ENCODE measurements around the gene ASCL2.

The ASCL2 gene

DNA sequence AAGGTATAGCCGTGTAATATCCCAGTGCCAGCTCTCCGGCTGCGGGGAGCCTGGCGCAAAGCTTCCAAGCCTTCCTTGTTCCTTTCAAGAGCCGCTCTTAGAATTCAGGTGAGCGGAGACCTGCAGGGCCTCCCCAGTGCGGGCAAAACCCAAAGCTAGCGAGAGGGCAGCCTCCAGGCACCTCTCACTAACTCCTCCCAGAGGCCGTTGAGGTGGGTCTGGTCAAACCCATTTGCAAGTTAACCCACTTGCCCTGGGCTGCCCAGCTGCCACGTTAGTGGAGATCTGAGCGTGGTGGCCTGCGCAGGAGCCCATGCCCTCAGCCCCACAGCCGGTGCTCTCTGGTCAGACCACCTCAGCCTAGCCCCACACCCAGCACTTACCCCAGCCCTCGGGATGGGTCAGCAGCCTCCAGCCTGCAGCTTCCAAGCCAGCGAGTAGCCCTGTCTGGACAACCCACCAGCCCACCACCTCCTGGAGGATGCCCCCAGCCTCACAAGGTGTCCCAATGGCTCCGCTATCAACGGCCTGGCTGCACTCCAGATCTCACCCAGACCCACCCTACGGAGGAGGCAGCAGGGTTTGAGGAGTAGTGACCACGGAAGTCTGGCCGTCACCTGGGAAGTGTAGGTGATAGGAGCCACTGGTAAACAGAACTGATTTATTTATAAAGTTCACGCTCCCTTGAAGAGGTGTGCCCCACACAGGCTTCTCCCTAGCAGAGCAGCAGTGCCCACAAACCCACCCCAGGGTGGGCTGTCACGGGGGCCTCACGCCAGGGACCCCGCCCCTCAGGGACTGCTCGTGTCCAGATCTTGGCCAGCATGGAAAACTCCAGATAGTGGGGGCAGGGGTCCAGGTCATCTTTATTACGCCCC is 2.3 kb downstream of the ASCL2 start:
- H3K9me3 ChIP-seq (ENCODE audit: control insufficient read depth, insufficient read depth, low read length) = no peaks in the 10 kb centered on the region
- peaks cover 3% of the 10 kb centered on the region; the same call in 1 of the 2 replicates for H3F3A ChIP-seq (ENCODE audit: control insufficient read depth, insufficient read depth)
- H3K36me3 ChIP-seq (ENCODE audit: control insufficient read depth, low read length) = no peaks in the 10 kb centered on the region
- no peak overlapping the region for H3K4me3 ChIP-seq (ENCODE audit: low read length)
- H3K79me2 ChIP-seq (ENCODE audit: control insufficient read depth, low read length) = no peaks in the 10 kb centered on the region
- no peak overlapping the region for H3K27ac ChIP-seq (ENCODE audit: low read depth, low read length)
- H3K9me2 ChIP-seq (replicated peaks; ENCODE audit: control insufficient read depth, low read length) = no peaks in the 10 kb centered on the region
- H3K27me3 ChIP-seq (ENCODE audit: control insufficient read depth, low read length) = peaks cover 10% of the 10 kb centered on the region
- no peaks in the 10 kb centered on the region for H4K20me1 ChIP-seq (ENCODE audit: control insufficient read depth, insufficient read depth, low read depth, low read length)
- peaks cover 21% of the 10 kb centered on the region for H3K4me1 ChIP-seq (ENCODE audit: control insufficient read depth, low read length)
- TF ChIP-seq, protein P1, sequence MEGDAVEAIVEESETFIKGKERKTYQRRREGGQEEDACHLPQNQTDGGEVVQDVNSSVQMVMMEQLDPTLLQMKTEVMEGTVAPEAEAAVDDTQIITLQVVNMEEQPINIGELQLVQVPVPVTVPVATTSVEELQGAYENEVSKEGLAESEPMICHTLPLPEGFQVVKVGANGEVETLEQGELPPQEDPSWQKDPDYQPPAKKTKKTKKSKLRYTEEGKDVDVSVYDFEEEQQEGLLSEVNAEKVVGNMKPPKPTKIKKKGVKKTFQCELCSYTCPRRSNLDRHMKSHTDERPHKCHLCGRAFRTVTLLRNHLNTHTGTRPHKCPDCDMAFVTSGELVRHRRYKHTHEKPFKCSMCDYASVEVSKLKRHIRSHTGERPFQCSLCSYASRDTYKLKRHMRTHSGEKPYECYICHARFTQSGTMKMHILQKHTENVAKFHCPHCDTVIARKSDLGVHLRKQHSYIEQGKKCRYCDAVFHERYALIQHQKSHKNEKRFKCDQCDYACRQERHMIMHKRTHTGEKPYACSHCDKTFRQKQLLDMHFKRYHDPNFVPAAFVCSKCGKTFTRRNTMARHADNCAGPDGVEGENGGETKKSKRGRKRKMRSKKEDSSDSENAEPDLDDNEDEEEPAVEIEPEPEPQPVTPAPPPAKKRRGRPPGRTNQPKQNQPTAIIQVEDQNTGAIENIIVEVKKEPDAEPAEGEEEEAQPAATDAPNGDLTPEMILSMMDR (IDR thresholded peaks at IDR 0.05; ENCODE audit: low read depth, low read length, poor library complexity, severe bottlenecking) = no peak
- H3K4me2 ChIP-seq (ENCODE audit: low read length) = no peak overlapping the region

DNA sequence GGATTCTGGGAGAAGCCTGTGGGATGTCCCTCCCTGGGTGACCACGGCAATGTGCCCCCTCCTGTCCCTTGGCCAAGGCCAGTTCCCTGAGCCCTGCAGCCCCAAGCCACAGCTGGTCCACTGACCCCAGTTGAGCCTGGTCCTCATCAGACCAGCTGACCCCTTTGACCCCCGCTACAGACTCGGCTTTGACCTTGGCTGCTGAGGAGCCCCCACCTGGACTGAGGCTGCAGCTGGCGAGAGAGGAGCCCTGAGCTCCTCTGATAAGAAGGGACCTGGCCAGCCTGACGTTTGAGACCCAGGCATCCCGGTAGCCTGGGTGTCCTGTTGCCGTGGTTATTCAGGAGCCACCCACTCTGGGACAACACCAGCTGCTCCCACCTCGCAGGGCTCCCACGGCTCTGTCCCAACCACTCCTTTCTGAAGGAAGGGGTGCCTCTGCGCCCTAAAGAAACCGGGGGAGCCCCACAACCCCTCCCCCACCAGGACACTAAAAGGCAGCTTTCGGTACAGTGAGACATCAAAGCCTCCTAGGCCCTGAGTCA is 3.0 kb downstream of the ASCL2 start:
- Histone ChIP-seq H4K20me1 (ENCODE audit: control insufficient read depth, insufficient read depth, low read depth, low read length) (no peaks in the 10 kb centered on the region), H3K27me3 (ENCODE audit: control insufficient read depth, low read length) (peaks cover 10% of the 10 kb centered on the region), H3K36me3 (ENCODE audit: control insufficient read depth, low read length) (no peaks in the 10 kb centered on the region), H3K9me3 (ENCODE audit: control insufficient read depth, insufficient read depth, low read length) (no peaks in the 10 kb centered on the region), H3K27ac (ENCODE audit: low read depth, low read length) (no peak overlapping the region), H3K4me2 (ENCODE audit: low read length) (no peak overlapping the region), H3F3A (ENCODE audit: control insufficient read depth, insufficient read depth) (peaks cover 3% of the 10 kb centered on the region; the same call in 1 of the 2 replicates), H3K79me2 (ENCODE audit: control insufficient read depth, low read length) (no peaks in the 10 kb centered on the region), H3K9me2 (replicated peaks; ENCODE audit: control insufficient read depth, low read length) (no peaks in the 10 kb centered on the region), H3K4me1 (ENCODE audit: control insufficient read depth, low read length) (peaks cover 21% of the 10 kb centered on the region), H3K4me3 (ENCODE audit: low read length) (no peak overlapping the region)
- TF ChIP-seq, protein P1 (IDR thresholded peaks at IDR 0.05; ENCODE audit: low read depth, low read length, poor library complexity, severe bottlenecking) = no peak
- no peak for TF ChIP-seq EZH2phosphoT487 (IDR thresholded peaks at IDR 0.05; ENCODE audit: borderline replicate concordance, low read length)

DNA sequence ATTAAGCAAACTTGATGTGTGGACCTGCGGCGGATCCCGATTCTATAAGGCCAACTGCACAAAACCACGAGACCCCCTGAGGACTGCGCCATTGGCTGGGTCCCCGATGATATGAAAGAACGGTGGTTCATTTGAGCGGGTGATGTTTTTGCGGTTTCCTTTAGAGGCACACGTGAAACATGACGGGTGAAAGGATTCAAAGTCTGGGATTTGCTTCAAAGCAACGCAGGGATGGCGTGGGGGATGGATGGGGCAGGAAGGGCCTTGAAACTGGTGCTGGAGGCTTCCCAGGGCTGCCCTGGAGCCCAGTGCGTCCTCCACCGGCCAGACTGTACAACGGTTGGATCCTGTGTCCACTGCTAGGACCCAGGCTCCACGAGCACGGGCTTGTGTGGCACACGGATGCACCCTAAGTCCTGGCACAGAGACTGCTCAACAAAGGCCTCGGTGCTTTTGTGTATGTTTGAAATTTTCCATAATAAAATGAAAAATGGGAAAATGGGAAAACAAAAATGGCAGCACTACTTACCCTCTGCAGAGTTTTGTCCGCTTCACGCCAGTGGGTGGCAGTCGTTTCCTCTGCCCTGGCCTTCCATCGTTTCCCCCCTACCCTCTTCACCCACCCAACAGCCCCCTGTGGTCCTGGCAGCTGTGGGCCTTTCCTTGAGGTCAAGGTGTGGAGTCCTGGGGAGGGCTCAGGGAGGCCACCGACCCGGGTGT is 3.6 kb downstream of the ASCL2 start:
- no peaks in the 10 kb centered on the region for H3K9me2 ChIP-seq (replicated peaks; ENCODE audit: control insufficient read depth, low read length)
- H3K4me1 ChIP-seq (ENCODE audit: control insufficient read depth, low read length) = peaks cover 21% of the 10 kb centered on the region
- H3K9me3 ChIP-seq (ENCODE audit: control insufficient read depth, insufficient read depth, low read length) = no peaks in the 10 kb centered on the region
- no peak overlapping the region for H3K27ac ChIP-seq (ENCODE audit: low read depth, low read length)
- peaks cover 10% of the 10 kb centered on the region for H3K27me3 ChIP-seq (ENCODE audit: control insufficient read depth, low read length)
- no peak overlapping the region for H3K4me2 ChIP-seq (ENCODE audit: low read length)
- H3K79me2 ChIP-seq (ENCODE audit: control insufficient read depth, low read length) = no peaks in the 10 kb centered on the region
- TF ChIP-seq, protein P1 (IDR thresholded peaks at IDR 0.05; ENCODE audit: low read depth, low read length, poor library complexity, severe bottlenecking) = no peak
- TF ChIP-seq EZH2phosphoT487 (IDR thresholded peaks at IDR 0.05; ENCODE audit: borderline replicate concordance, low read length) = no peak
- H3F3A ChIP-seq (ENCODE audit: control insufficient read depth, insufficient read depth) = peaks cover 3% of the 10 kb centered on the region; the same call in 1 of the 2 replicates
- H4K20me1 ChIP-seq (ENCODE audit: control insufficient read depth, insufficient read depth, low read depth, low read length) = no peaks in the 10 kb centered on the region
- no peaks in the 10 kb centered on the region for H3K36me3 ChIP-seq (ENCODE audit: control insufficient read depth, low read length)
- H3K4me3 ChIP-seq (ENCODE audit: low read length) = no peak overlapping the region
